Stimulated activated CD8-positive, alpha-beta memory T cell treated with anti-CD3 and anti-CD28 coated beads, Interleukin-15, amount 100 ng/mL, for 4 hours (primary cell): ENCODE results near the gene ATL3.
A peak's percentile ranks its signal among the peaks of the same experiment; 100 is the strongest.
"Not testable (repeated sequence)": the region's sequence is repeated elsewhere in the genome, so short reads cannot be mapped to it uniquely, and the experiment has no call there.

Source experiments
- DNase-seq, 2 donors: peaks; one replicate each; pipeline ENCODE4 v3.0.0-alpha.2; 2020; ENCODE audit warnings: low read depth in 2 of 2

Gene ATL3

DNA sequence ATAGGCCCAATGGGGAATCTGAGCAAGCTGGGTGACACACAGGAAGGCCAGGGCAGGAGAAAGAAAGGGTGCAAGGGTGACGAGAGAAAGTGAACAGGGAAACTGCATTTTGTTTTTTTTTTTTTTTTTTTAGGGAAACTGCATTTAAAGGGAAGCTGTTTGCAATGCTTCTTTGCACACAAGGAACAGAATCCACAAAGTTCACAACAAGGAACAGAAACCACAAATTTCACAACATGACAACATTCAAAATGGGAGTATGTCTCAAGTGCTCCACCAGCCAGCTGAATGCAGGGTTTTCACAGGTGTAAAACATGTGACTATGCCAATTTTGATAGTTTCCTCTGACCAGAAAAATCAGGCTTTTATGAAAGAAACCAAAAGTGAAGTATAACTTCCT lies 50.1 kb downstream of the ATL3 start:
- no peak for DNase-seq

DNA sequence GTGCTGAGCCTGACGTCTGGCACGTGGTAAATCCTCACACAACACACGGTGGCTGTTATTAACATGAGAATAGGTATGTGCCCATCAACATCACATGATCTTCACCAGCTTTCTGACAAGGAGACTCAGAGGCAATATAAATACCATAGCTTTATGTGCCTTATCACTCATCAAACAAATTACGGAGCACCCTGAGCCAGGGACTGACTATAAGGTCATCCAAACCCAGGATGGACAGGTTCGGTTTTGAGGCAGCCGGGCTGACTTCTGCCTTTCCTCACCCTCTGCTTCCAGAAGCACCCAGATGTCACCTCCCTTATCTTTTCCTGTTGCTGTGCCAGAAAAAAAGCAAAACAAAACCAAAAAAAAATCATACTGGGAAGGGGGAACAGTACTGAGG lies 51.2 kb downstream of the ATL3 start:
- DNase-seq = no peak

DNA sequence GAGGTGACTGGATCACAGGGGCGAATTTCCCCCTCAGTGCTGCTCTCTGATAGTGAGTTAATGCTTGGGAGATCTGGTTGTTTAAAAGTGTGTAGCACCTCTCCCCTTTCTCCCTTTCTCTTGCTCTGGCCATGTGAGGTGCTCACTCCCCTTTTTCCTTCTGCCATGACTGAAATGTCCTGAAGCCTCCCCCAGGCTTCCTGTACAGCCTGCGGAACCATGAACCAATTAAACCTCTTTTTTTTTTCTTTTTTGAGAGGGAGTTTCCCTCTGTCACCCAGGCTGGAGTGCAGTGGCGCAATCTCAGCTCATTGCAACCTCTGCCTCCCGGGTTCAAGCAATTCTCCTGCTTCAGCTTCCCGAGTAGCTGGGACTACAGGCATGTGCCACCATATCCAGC lies 53.5 kb downstream of the ATL3 start:
- not testable (repeated sequence) for DNase-seq

DNA sequence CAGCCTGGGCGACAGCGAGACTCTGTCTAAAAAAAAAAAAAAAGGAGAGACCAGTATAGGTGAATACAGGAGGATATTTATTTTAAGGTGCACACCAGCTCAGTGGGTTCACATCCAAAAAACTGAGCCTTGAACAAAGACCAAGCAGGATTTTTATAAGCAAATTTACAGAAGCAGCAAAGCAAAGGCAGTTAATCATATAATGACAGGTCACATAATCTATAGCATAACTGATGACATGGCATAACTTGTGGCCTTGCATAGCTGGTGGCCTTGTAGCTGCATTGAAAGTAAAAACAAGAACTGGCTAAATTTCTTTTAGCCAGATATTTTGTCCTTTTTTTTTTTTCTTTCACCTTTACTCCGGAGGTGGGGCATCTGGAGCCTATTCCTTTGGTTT lies 54.2 kb downstream of the ATL3 start:
- DNase-seq = no peak

DNA sequence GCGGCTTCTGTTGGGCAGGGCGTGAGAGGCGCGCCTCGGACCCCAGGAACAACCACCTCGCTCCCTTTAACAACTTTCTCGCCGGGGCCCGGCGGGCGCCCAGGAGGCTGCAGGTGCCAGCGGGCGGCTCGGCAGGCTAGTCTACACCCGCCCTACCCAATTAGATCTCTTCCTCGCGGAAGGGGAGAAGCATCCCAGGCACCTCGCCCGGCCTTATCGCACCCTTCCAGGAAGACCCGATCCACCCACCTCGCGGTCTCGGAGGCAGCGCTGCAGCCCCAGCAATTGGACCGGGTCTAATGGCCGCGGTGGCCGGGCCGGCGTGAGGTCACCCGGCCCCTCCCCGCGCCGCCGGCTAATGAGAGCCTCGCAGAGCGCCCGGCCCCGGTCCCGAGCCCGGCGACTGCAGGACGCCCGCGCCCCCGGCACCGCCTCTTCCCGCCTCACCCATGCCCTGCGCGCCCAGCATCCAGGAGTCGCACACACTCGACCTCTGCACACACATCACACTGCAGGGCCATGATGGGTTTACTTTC lies 57.0 kb downstream of the ATL3 start, which contains the start of gene PLAAT3:
Gene PLAAT3 (minus strand): TSS at position 298 of the 536 bp plus-strand sequence. CDS start 419 bp downstream, outside the sequence.
- peak in 1 of 2 donors; percentile 7 for DNase-seq

DNA sequence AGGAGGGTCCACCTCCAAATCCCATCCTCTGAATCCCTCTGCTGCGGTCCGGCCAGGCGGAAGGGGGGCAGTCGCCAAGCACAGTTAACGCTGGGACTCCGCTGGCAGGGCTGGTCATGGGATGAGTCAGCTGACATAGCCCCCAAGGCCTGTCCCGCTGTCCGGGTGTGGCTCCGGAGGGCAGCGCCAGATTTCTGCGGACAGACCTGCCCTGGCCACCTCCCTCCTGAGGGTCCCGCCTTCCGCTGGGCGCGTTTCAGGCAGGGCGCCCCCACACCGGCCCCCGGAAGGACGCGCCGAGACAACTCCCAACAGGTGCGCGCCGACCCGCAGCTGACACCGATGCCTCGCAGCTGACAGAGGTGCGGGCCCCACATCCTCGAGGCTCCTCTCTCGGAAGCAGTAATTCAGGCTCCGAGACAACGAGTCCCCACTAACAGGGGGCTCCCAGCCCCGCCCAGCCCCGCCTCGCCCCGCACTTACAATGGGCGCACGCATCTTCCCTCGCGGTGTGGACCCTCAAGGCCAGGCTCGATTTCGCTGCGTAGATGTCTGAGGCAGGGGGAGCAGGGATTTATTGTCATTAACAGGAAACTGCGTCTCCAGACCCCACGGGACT lies 57.5 kb downstream of the ATL3 start:
- DNase-seq = peak in 1 of 2 donors; percentile 2

DNA sequence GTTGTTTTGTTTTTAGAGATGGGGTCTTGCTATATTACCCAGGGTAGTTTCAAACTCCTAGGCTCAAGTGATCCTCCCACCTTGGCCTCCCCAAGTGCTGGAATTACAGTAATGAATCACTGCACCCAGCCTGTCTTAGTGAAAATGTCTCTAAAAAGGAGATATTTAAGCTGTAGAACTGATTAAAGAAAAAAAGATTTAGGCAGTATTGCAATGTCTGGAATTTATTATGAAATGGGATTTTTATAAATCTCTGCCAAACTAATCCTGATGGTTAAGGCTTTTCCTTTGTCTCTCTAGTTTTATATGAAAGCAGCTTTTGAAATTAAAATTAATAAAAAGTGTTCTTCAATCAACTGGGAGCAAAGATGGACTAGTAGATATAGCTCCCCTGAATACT lies 59.0 kb downstream of the ATL3 start:
- no peak for DNase-seq

DNA sequence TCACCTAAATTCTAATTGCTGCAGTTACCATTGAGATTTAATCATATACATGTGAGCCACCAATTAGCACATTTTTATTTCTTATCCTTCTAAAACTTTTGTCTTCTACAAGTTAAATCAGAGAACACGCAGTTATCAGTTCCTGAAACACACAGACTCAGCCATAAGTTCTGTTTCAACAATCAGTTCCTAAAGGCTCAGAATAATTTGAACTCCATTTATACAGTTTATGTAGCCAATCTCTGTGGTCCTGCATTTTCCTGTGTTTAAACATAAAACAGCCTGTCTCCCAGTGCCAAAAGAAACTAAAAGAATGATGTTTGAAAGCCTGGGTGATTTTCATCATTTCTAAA lies 59.8 kb downstream of the ATL3 start:
- no peak for DNase-seq

DNA sequence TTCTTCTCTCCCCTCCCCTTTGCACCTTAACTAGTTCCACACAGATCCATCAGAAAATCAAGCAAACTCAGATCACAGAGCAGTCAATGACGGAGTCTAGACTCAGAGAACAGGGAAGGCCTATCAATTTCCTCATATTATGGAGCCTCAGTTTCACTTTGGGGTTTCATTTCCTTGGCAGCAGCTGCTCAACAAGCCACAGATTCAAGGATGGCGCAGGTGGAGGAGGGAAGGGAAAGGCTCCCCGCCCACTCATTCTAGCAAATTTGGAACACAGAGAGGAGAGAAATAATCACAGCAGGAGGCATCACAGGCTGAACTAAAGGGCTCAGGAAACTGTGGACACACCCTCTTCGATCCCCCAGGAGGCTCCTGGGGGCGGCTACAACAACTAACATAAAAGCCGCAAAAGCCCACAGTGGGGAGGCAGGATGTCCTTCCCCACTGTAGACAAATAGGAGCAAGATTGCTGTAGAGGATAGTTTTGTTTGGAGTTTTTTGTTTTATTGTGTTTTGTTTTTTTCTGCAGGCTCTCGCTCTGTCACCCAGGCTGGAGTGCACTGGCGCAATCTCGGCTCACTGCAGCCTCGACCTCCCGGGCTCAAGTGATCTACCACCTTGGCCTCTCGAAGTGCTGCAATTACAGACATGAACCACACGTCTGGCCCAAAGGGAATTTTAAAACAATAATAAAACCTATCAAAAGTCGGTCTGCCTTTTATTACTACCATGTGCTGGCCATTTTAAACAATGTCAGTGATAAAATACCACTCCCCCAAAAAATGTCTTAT lies 60.4 kb downstream of the ATL3 start:
- no peak for DNase-seq

DNA sequence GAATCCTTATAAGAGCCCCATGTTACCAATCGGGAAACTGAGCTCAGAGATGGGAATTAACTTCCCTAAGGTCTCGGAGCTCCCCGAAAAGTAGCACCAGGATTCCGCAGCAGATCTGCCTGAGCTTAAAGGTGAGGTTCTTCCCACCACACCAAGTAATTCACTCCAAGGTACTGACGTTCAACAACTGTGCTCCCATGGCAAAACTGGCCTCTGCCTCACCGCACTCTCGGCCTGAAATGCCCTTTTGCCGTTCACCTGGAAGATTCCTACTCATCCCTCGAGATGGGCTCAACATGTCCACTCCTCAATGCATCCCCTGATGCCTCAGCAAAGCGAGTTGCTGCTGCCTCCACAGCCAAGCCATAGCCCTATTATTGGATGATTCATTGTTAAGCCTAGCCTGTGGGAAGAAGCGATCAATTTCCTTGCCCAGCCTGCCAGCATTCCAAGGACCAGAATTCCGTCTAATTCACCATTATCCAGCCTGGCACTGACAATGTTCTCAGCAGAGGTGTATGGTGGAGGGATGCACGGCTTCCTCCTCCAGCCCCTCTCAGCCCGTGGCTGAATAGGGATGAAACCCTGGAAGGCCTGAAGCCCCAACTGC lies 61.1 kb downstream of the ATL3 start:
- DNase-seq = no peak

DNA sequence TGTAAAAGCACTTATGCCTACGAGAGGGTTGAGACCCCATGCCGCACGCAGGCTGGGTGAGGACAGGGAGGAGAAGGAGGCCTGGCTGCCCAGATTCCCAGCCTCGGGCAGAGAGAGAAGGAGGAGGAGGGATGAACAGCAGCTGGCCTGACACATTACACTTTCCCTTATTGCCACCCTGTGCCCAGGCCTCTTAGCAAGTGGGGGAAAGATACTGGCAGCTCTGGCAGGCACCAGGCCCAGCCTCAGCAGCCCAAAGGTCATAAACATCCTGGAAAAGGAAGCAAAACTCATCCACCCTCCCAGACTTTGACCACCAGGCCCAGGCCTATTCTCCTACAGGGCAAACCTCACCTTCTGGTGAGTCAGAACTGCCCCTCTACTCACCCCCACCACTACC lies 61.6 kb downstream of the ATL3 start:
- no peak for DNase-seq

DNA sequence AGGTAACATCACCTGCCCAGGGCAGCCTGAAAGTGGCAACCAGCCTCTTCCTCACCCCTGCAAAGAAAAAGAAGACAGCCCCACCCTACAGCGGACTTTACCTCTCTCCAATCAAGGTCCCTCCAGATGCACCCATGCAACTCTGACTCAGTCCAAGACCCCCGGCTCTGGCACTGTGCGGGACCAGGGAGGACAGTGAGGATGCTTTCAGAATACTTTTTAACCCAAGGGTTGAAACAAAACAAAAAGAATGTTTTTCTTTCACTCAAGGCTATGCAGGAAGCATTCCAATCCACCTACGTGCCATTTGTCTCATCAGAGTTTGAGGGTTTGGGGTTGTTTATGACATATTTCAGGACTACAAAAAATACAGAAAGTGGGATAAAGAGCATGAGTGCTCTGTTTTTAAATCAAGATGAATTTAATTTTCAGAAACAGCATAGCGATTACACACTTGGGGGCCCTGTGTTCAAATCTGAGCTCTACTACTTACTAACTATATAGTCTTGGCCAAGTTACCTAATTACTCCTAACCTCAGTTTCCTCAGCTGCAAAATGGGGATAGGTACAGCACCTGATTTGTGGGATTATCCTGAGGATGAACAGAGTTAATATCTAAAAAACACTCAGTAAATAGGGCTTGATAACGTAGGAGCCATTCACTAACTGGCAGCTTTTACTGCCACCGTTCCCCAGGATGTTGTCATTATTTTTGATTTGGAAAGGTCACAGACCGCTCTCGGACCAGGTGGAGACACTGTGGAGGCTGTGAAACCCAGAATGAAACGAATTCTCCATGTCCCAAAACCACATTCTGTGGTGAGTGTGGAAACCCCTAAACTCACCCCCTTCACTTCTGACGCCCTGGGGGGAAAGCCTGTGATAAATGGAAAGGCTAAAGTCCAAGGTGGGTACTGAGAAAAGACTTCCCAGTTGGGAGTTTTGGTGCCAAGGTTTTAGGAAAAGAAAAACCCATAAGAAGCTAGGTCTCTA lies 62.5 kb downstream of the ATL3 start:
- DNase-seq = no peak

DNA sequence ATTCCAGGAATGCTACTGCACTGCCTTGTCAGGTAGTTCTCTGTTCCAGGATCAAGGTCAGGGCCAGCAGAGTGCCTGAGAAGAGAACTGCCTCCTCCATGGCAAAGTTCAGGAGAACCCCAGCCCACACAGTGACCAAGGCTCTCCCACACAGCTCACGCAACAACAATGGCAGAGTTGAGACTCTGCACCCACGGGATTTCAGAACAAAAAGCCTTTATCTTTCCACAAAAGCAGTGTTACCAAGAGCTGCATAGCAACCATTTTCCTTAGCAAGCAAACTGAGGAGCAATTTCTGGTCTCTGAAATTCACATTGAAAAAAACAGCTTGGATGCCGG lies 68.0 kb downstream of the ATL3 start:
- no peak for DNase-seq

DNA sequence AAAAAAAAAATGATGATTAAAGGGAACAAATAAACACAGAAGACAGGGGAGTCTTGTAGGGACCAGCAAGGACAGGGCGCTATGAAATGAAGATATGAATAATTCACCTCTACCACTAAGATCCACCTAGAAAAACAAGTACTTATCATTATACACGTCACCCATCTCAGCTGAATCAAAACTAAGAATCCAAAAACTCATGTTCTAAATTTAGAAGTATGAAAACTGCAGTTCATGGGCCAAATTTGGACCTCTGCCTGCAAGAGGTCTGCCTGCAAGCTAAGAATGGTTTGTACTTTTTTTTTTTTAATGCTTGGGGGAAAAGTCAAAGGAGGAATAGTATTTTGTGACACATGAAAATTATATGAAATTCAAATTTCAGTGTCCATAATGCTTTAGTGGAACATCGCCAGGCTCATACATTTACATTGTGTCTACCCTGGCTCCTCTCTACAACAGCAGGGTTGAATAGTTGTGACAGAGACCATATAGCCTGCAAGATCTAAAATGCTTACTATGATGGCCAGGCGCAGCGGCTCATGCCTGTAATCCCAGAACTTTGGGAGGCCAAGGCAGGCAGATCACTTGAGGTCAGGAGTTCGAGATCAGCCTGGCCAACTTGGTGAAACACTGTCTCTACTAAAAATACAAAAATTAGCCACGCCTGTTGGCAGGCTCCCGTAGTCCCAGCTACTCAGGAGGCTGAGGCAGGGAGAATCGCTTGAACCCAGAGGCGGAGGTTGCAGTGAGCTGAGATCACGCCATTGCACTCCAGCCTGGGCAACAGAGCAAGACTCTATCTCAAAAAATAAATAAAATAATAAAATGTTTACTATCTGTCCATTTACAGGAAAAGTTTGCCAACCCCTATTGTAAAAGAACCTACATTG lies 68.6 kb downstream of the ATL3 start:
- not testable (repeated sequence) for DNase-seq

DNA sequence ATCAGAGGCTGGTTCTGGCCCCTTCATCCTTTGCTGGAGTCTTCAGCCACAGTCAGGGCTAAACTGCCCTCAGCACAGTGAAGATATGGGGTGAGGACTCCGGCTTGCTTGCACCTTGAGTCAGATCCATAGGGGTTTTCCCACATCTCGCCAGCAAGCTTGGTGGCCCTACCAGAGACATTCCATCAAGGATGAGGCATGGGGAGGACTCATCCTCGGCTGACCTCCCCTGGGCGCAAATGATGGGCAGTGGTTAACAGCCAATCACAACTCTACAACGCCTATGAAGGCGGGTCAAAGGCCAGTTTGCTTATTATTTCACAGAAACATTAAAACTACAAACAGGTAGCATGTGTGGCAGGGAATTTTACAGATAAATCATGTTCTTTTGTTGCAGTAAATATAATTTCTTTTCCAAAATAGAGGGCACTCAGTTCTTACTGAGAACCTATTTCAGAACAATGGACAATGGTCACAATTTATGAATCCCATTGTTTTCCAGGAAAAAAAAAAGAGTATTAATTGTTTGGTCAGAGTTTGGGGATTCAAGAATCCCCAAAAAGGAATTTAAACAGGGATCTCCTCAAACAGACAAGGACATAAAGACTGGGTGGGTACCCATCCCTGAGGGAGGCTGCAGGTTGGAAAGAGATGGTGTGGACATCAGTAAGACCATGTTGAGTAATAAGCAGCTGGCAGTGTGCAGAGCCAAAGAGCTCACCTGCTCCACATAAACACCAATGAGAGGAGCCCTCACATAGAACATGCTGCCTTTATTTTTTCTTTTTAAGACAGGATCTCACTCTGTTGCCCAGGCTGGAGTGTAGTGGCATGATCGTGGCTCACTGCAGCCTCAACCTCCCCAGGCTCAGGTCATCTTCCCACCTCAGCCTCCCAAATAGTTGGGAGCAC lies 71.7 kb downstream of the ATL3 start:
- DNase-seq = no peak

DNA sequence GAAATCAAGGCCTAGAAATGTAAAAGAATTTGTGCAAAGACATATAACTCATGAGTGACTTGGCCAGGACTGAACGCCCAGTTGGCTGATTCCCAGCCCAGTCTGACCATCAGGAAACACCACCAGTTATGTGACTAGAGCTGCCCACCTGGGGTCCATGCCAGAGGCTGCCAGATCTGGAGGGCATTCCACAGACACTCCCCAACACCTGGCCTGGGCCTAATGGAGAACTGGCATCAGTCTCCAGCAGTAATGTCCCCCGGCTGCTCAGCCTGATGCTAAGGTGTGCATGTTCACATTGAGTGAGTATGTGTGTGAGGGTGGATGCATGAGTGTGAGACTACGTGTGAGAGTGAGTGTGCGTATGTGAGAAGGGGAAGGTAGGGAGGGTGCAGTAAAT lies 72.6 kb downstream of the ATL3 start:
- DNase-seq = no peak

DNA sequence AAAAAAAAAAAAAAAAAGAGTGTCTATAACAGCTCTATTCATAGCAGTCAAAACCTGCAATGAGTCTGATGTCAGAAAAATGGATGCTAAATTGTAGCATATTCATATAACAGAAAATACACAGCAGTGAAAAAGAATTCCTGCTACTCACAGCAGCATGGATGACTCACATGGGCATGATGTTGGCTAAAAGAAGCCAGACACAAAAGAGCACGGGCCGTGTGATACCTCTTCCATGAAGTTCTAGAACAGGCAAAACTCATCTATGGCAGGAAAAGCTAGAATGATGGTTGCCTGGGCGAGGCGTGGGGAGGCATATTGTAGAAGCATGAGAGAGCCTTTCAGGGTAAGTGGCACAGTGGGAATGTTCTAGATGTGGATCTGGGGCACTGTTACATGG lies 75.9 kb downstream of the ATL3 start:
- no peak for DNase-seq

DNA sequence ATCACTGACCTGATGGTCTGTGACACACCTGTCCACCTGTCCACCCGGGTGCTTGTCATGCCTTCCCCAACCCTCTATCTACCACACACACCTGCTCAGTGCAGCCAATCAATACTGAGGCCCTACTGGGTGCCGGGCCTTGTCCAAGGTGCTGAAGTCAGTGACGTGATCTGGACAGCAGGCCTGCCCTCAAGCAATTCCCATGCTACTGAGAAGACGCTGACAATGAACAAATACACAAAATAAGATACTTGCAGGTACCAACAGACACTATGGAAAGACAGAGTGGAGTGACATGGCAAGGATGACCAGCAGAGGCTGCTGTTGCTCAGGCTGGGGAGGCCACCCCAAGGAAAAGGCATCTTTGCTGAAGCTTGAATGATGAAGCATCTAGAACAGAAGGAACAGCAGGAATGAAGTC lies 78.2 kb downstream of the ATL3 start:
- DNase-seq = no peak

DNA sequence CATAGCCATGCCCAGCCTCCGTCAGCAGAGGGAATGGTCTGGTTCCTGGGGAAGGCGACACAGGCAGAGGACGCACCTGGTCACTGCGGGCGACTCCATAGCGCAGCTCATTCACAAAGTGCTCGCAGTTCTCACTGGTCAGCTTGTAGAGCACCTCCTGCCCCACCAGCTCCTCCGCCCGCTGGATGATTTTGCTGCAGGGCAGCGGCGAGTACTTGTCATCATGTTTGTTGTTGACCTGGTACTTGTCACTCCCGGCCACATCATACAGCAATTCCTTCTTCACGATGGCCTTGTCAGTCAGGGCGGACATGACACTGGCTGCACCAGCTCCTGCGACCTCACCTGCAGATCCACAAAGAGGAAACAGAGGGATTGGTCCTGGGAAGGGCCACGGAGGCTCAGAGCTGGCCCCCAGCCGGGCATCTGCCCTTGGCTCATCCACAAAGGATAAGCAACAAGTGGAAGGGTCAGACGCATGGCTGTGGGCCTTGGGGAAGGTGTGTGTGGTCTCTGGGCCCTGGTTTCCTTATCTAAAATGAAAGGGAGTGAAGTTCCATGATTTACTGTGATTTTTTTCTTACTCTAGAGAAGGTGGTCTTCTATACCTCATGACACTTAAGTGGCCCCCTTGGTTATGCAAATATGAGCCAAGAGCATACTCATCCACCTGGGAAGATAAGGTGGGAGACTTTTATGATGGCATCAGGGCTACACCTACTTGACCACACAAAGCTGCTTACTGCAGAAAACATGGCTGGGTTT lies 81.0 kb downstream of the ATL3 start:
- no peak for DNase-seq
